IMR-90 (cell line): ENCODE measurements around the gene MADCAM1. TPM values are rescaled to one million over a fixed set of nuclear protein-coding genes. Genes with fewer than 3 reads are reported as not detected.

ENCODE experiments used
- ATAC-seq: fragments of 200-7000 bp; cut with Tn5 transposase; 2 replicates; pipeline ENCODE4 v1.9.1; 2020; ENCODE audit warnings: low read depth, mild to moderate bottlenecking, moderate library complexity
- BruUV-seq: library from RNA; stranded (reverse); fragments of 400-500 nt; replicated peaks from 2 replicates; lab custom pipeline; 2021; lab: Mats Ljungman, UMichigan
- CTCF ChIA-PET: fragments of 300-600 bp; formaldehyde crosslinking; extraction: SDS; loops from one replicate; lab custom pipeline; 2021; ENCODE audit warnings: antibody characterized with exemption; lab: Yijun Ruan, JAX
- POLR2A ChIA-PET: fragments of 300-600 bp; sonication (Branson Sonifier 250); formaldehyde crosslinking; loops from one replicate; lab custom pipeline; 2022; ENCODE audit warnings: antibody characterized with exemption; ENCODE audit not compliant: unreplicated experiment; lab: Charles Lee
- DNase-seq: peaks from one replicate; pipeline ENCODE4 v3.0.0; 2013
- H2AFZ ChIP-seq: replicated peaks from 2 replicates; pipeline ENCODE3; 2013; ENCODE audit warnings: low read length, mild to moderate bottlenecking; ENCODE audit not compliant: poor library complexity
- H2AK5ac ChIP-seq: 2 replicates; pipeline ENCODE4 v1.6.1; 2013; ENCODE audit warnings: low read depth, low read length, inconsistent platforms
- H2AK9ac ChIP-seq: replicated peaks from 2 replicates; pipeline ENCODE3; 2013; ENCODE audit warnings: mild to moderate bottlenecking, low read depth, low read length, moderate library complexity; ENCODE audit not compliant: poor library complexity
- H2BK120ac ChIP-seq: 2 replicates; pipeline ENCODE4 v1.6.1; 2013; ENCODE audit warnings: low read depth, low read length, inconsistent platforms
- H2BK15ac ChIP-seq: 3 replicates; pipeline ENCODE4 v1.6.1; 2013; ENCODE audit warnings: low read depth, low read length, inconsistent platforms
- H2BK20ac ChIP-seq: 2 replicates; pipeline ENCODE4 v1.6.1; 2013; ENCODE audit warnings: low read depth, mild to moderate bottlenecking, inconsistent platforms, low read length, moderate library complexity
- H2BK5ac ChIP-seq: 2 replicates; pipeline ENCODE4 v1.6.1; 2013; ENCODE audit warnings: mild to moderate bottlenecking, low read depth, low read length, inconsistent platforms; ENCODE audit not compliant: poor library complexity, severe bottlenecking
- H3K14ac ChIP-seq: replicated peaks from 2 replicates; pipeline ENCODE4 v1.6.1; 2013; ENCODE audit warnings: low read depth, low read length, inconsistent platforms
- H3K18ac ChIP-seq: 2 replicates; pipeline ENCODE4 v1.6.1; 2013; ENCODE audit warnings: low read depth, low read length, control low read depth
- H3K23ac ChIP-seq: 2 replicates; pipeline ENCODE4 v1.6.1; 2013; ENCODE audit warnings: low read depth, low read length, inconsistent platforms
- H3K27ac ChIP-seq: 2 replicates; pipeline ENCODE4 v1.5.1; 2013; ENCODE audit warnings: mild to moderate bottlenecking, control low read depth, low read length; ENCODE audit not compliant: insufficient read depth
- H3K27me3 ChIP-seq: 2 replicates; pipeline ENCODE4 v1.6.1; 2013; ENCODE audit warnings: low read length; ENCODE audit not compliant: control insufficient read depth, insufficient read depth
- H3K36me3 ChIP-seq: 2 replicates; pipeline ENCODE4 v1.6.1; 2013; ENCODE audit warnings: low read length, mixed read lengths; ENCODE audit not compliant: control insufficient read depth, insufficient read depth
- H3K4ac ChIP-seq: 2 replicates; pipeline ENCODE4 v1.6.1; 2013; ENCODE audit warnings: low read depth, low read length, inconsistent platforms
- H3K4me1 ChIP-seq: 2 replicates; pipeline ENCODE4 v1.6.1; 2013; ENCODE audit warnings: low read length, mixed read lengths; ENCODE audit not compliant: control insufficient read depth, insufficient read depth
- H3K4me2 ChIP-seq: 2 replicates; pipeline ENCODE4 v1.6.1; 2013; ENCODE audit warnings: low read depth, mild to moderate bottlenecking, control low read depth, low read length, moderate library complexity
- H3K4me3 ChIP-seq: 2 replicates; pipeline ENCODE4 v1.5.1; 2013; ENCODE audit warnings: low read depth, mild to moderate bottlenecking, control low read depth, low read length, moderate library complexity; ENCODE audit not compliant: insufficient read depth
- H3K56ac ChIP-seq: 2 replicates; pipeline ENCODE4 v1.6.1; 2013; ENCODE audit warnings: low read length, inconsistent platforms; ENCODE audit not compliant: insufficient read depth; ENCODE audit errors: extremely low read depth
- H3K79me1 ChIP-seq, 2 experiments: 2 replicates each; pipeline ENCODE4 v1.6.1; 2013; ENCODE audit warnings: low read length in 2 of 2, inconsistent platforms in 1 of 2, low read depth in 1 of 2
- H3K9ac ChIP-seq: 2 replicates; pipeline ENCODE4 v1.6.1; 2013; ENCODE audit warnings: low read depth, low read length, control low read depth
- H3K9me1 ChIP-seq: 2 replicates; pipeline ENCODE4 v1.6.1; 2013; ENCODE audit warnings: low read length, inconsistent platforms; ENCODE audit not compliant: insufficient read depth
- H3K9me3 ChIP-seq: 2 replicates; pipeline ENCODE4 v1.6.1; 2013; ENCODE audit warnings: low read length; ENCODE audit not compliant: control insufficient read depth, insufficient read depth
- H4K20me1 ChIP-seq: 2 replicates; pipeline ENCODE4 v1.6.1; 2013; ENCODE audit warnings: low read length, inconsistent platforms; ENCODE audit not compliant: insufficient read depth
- H4K5ac ChIP-seq: 2 replicates; pipeline ENCODE4 v1.6.1; 2013; ENCODE audit warnings: mild to moderate bottlenecking, low read depth, low read length, control low read depth
- H4K8ac ChIP-seq, 2 experiments: 2 replicates each; pipeline ENCODE4 v1.6.1; 2013; ENCODE audit warnings: low read depth in 2 of 2, low read length in 2 of 2, control low read depth in 1 of 2, inconsistent platforms in 1 of 2
- H4K91ac ChIP-seq: 2 replicates; pipeline ENCODE4 v1.6.1; 2013; ENCODE audit warnings: low read depth, low read length, inconsistent platforms; ENCODE audit not compliant: insufficient read depth
- NFE2L2 ChIP-seq: fragments of 150-350 bp; IDR thresholded peaks from 2 replicates; pipeline ENCODE4 v1.6.1; 2016; ENCODE audit warnings: low read depth, mild to moderate bottlenecking, low read length
- RAD21 ChIP-seq: IDR thresholded peaks from 2 replicates; pipeline ENCODE4 v1.6.1; 2012; ENCODE audit warnings: low read length, improper control_type of control experiment
- RCOR1 ChIP-seq: IDR thresholded peaks from 2 replicates; pipeline ENCODE4 v1.6.1; 2012; ENCODE audit warnings: mild to moderate bottlenecking, low read length, improper control_type of control experiment; ENCODE audit not compliant: insufficient replicate concordance
- RFX5 ChIP-seq: IDR thresholded peaks from 2 replicates; pipeline ENCODE4 v1.8.0; 2012; ENCODE audit warnings: low read depth, mild to moderate bottlenecking, low read length, moderate library complexity
- WGBS, 2 experiments: methylation state at CpG; one replicate each; pipeline versions ENCODE4 v1.1.5 to v1.1.7; 2013; ENCODE audit warnings: missing lambda C conversion rate in 2 of 2; ENCODE audit not compliant: insufficient read length in 1 of 2; ENCODE audit errors: extremely low coverage in 2 of 2; 5-methylcytosine and 5-hydroxymethylcytosine counted together
- dilution Hi-C: fragments of 300-500 bp; cut with HindIII; formaldehyde crosslinking; loops from one replicate; pipeline ENCODE4 v1.14.3; 2018; ENCODE audit warnings: low sequenced_read_pairs; ENCODE audit not compliant: unreplicated experiment
- in situ Hi-C: fragments of 300-500 bp; cut with MboI; formaldehyde crosslinking; loops from 3 replicates; pipeline ENCODE4 v1.14.3; 2019; ENCODE audit warnings: low sequenced_read_pairs, inconsistent platforms, mixed read lengths
- intact Hi-C: fragments of 100-400 bp; cut with micrococcal nuclease; formaldehyde crosslinking; loops from 2 replicates; pipeline ENCODE4 v1.10.0; 2022
- polyA plus RNA-seq, 3 experiments: library from polyadenylated mRNA; depleted of rRNA; stranded (reverse); fragments of >200 nt; gene quantifications; 2 replicates each; pipeline ENCODE4 v1.2.3, GENCODE V29; 2012; ENCODE audit warnings: low replicate concordance in 1 of 3
- total RNA-seq: library from RNA; depleted of rRNA; stranded (reverse); fragments of >200 nt; gene quantifications from 2 replicates; pipeline ENCODE4 v1.2.3, GENCODE V29; 2012

Gene MADCAM1
- total and polyA plus RNA-seq, 2 of the 4 experiments (the other 2 are of a cell fraction), result 0.24 TPM; not detected in 1

GRCh38 chr19:548886-549830, 52.9 kb downstream of the MADCAM1 start:
- 0 out of 2 replicates have a peak, but pooled peaks cover 4% of the 10 kb centered on the region for H3K9me1 ChIP-seq

More at GRCh38 chr19:548886-549830, 52.9 kb downstream of the MADCAM1 start:
- peaks cover 2% of the 10 kb centered on the region; the same call in 1 of the 2 replicates for H3K4me1 ChIP-seq
- no peak overlapping the region for H3K14ac ChIP-seq
- no peak overlapping the region for H2AFZ ChIP-seq
- H2AK9ac ChIP-seq, result no peak overlapping the region
- H3K56ac ChIP-seq, result no peak overlapping the region
- no peak overlapping the region for H2BK120ac ChIP-seq
- WGBS, 2 experiments, result 70% methylated on average over 28 of the region's 52 CpGs; no CpG with 5 or more reads in 1 of the 2 experiments
- POLR2A ChIA-PET, result no interaction called here
- H3K23ac ChIP-seq, result no peak overlapping the region
- no peak overlapping the region for H3K18ac ChIP-seq
- H2AK5ac ChIP-seq, result no peak overlapping the region
- DNase-seq (no peak), ATAC-seq (no peak)
- H4K20me1 ChIP-seq, result peaks cover 4% of the 10 kb centered on the region; the same call in 1 of the 2 replicates
- H3K4me2 ChIP-seq, result no peak overlapping the region
- H3K36me3 ChIP-seq, result no peaks in the 10 kb centered on the region
- intact Hi-C loops, result no loop called here
- TF ChIP-seq RFX5 (no peak), NFE2L2 (no peak), RCOR1 (no peak), RAD21 (no peak)
- no peaks in the 10 kb centered on the region for H3K9me3 ChIP-seq
- no peaks in the 10 kb centered on the region for H3K27me3 ChIP-seq
- no peak overlapping the region for H4K8ac ChIP-seq
- H3K79me1 ChIP-seq, result no peaks in the 10 kb centered on the region
- no TSS peak for BruUV-seq
- H3K4ac ChIP-seq, result no peak overlapping the region
- no peak overlapping the region for H3K27ac ChIP-seq
- H3K4me3 ChIP-seq, result no peak overlapping the region
- no peak overlapping the region for H4K5ac ChIP-seq
- H2BK15ac ChIP-seq, result no peak overlapping the region
- H2BK5ac ChIP-seq, result no peak overlapping the region
- H4K91ac ChIP-seq, result no peak overlapping the region
- in situ Hi-C loops, result no loop called here
- no peak overlapping the region for H3K9ac ChIP-seq
- CTCF ChIA-PET, result no interaction called here
- dilution Hi-C loops, result no loop called here
- no peak overlapping the region for H2BK20ac ChIP-seq
